ENCODE results near the gene FDPS. TPM values are rescaled to one million over a fixed set of nuclear protein-coding genes. Genes with fewer than 3 reads are reported as not detected.
A peak's percentile ranks its signal among the peaks of the same experiment; 100 is the strongest.

Gene FDPS
- total RNA-seq, 1 experiment from 2014 or later: 269 TPM

GRCh38 chr1:155307247-155307740, 1.4 kb upstream of the FDPS start:
- TF ChIP-seq REST (IDR thresholded peaks at IDR 0.05; ENCODE audit: low read depth) (no peak), CTCF (IDR thresholded peaks at IDR 0.05 in 2 of 3, conservative IDR thresholded peaks at IDR 0.05 in 1 of 3; ENCODE audit: borderline replicate concordance in 1 of 3, insufficient read depth in 1 of 3, low read depth in 2 of 3, low read length in 2 of 3) (peak; percentile 42 to 63 (median 47); a peak in 4 of 6 replicates)
- no peaks in the 10 kb centered on the region for H3K9me2 ChIP-seq (ENCODE audit: insufficient read depth)
- H3K27ac ChIP-seq (ENCODE audit: low read depth, low read length): peak overlapping the region; percentile 88
- no peaks in the 10 kb centered on the region for H4K20me1 ChIP-seq (ENCODE audit: insufficient read depth)
- H3K79me2 ChIP-seq (ENCODE audit: insufficient read depth, low read length): peaks cover 36% of the 10 kb centered on the region
- DNase-seq (ENCODE audit: low read depth, low spot score) (no peak), ATAC-seq (no peak)
- no peaks in the 10 kb centered on the region for H3K9me3 ChIP-seq (ENCODE audit: control insufficient read depth in 1 of 2, insufficient read depth in 1 of 2, low read depth in 1 of 2, low read length in 2 of 2)
- H2AFZ ChIP-seq (ENCODE audit: low read depth, low read length, poor library complexity, severe bottlenecking): no peak overlapping the region
- peak overlapping the region; percentile 89 for H3K4me2 ChIP-seq (ENCODE audit: low read length)
- BruUV-seq (replicated peaks): no TSS peak
- H3K4me1 ChIP-seq (ENCODE audit: control insufficient read depth in 1 of 2, insufficient read depth in 2 of 2, low read length in 2 of 2): peaks cover 8 to 26% of the 10 kb centered on the region in 2 experiments; a peak in 3 of 4 replicates
- no peaks in the 10 kb centered on the region for H3K27me3 ChIP-seq (ENCODE audit: insufficient read depth, low read length)
- peak overlapping the region; percentile 96; the same call in 1 of the 2 replicates for H3K9ac ChIP-seq (ENCODE audit: low read length)
- POLR2A ChIA-PET: interaction anchor here (0.9 to 1.4 kb wide), 4 partner anchors 9 to 34 kb away, joined by 3 to 5 read pairs (median 4); partner anchors contain the start of genes CLK2 and HCN3
- CTCF ChIA-PET: interaction anchor here (1.4 to 1.9 kb wide), 3 partner anchors 16 to 100 kb away, joined by 4 to 12 read pairs (median 7); no protein-coding TSS in a partner anchor
- RAD21 ChIA-PET (ENCODE audit: low non-redundant PET in 1 of 2, low total read pairs in 2 of 2, uncharacterized antibody in 2 of 2, unreplicated experiment in 2 of 2): interaction anchor here in 1 of 2 experiments (0.7 to 1.4 kb wide), 2 partner anchors 29 to 373 kb away, joined by 3 to 8 read pairs; no protein-coding TSS in a partner anchor
- intact Hi-C loops (cut with micrococcal nuclease): loop anchor here (5.0 kb wide), 1 partner anchor 55 kb away; no protein-coding TSS in a partner anchor
- peaks cover 0 to 7% of the 10 kb centered on the region in 2 experiments; a peak in 2 of 4 replicates for H3K36me3 ChIP-seq (ENCODE audit: control insufficient read depth in 1 of 2, insufficient read depth in 2 of 2, low read length in 2 of 2)
- H3K4me3 ChIP-seq (replicated peaks in 1 of 2; ENCODE audit: low read depth in 1 of 2, low read length in 2 of 2): peak overlapping the region in 1 of 2 experiments; percentile 82; a peak in 3 of 4 replicates
